OCI-LY1 (cell line): ENCODE results near the gene TNFSF13.

Source experiments
- EZH2 ChIP-seq: fragments of 200-600 bp; sonication (generic), shearing (Covaris generic); IDR thresholded peaks from 2 replicates; pipeline ENCODE4 v1.8.0; 2017; ENCODE audit warnings: borderline replicate concordance, mixed run types, mild to moderate bottlenecking, antibody characterized with exemption, low read length, moderate library complexity, mixed read lengths
- TF ChIP-seq, protein P1 (sequence below): fragments of 200-600 bp; sonication (generic), shearing (Covaris generic); IDR thresholded peaks from 2 replicates; pipeline ENCODE4 v1.5.1; 2017; ENCODE audit warnings: mild to moderate bottlenecking, antibody characterized with exemption, low read length, moderate library complexity, mixed read lengths

DNA sequence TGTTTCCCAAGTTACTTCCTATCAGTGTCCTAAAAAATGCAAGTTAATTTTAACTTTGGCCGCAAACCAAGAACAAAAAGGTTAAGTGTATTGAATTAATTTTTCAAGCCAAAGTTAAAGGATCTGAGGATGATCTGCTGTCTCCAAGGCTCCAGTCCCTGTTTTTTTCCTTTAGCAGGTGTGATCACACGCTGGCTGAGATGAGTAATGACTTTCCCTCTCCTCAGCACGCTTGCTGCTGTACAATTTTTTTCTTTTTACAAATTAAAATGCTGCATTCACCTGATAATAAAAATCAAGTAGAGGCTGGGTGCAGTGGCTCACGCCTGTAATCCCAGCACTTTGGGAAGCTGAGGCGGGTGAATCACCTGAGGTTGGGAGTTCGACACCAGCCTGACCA, 13.6 kb upstream of the TNFSF13 start:
- TF ChIP-seq, protein P1, sequence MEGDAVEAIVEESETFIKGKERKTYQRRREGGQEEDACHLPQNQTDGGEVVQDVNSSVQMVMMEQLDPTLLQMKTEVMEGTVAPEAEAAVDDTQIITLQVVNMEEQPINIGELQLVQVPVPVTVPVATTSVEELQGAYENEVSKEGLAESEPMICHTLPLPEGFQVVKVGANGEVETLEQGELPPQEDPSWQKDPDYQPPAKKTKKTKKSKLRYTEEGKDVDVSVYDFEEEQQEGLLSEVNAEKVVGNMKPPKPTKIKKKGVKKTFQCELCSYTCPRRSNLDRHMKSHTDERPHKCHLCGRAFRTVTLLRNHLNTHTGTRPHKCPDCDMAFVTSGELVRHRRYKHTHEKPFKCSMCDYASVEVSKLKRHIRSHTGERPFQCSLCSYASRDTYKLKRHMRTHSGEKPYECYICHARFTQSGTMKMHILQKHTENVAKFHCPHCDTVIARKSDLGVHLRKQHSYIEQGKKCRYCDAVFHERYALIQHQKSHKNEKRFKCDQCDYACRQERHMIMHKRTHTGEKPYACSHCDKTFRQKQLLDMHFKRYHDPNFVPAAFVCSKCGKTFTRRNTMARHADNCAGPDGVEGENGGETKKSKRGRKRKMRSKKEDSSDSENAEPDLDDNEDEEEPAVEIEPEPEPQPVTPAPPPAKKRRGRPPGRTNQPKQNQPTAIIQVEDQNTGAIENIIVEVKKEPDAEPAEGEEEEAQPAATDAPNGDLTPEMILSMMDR, result no peak
- no peak for TF ChIP-seq EZH2
